Hematopoietic multipotent progenitor cell treated with erythropoietin and hydrocortisone succinate and interleukin-3 and kit ligand, for 4 days (in vitro differentiated cells): ENCODE measurements around the gene RHOJ.
"Not testable (repeated sequence)": the region's sequence is repeated elsewhere in the genome, so short reads cannot be mapped to it uniquely, and the experiment has no call there.

Source experiments
- DNase-seq: peaks from one replicate; pipeline ENCODE4 v3.0.0-alpha.2; 2015

Gene RHOJ

GRCh38 chr14:63204407-63205043 lies at the start of gene RHOJ:
TSS of gene RHOJ (plus strand) at chr14:63204443. CDS start at chr14:63204870, 427 bp downstream.
- DNase-seq, result no peak

GRCh38 chr14:63155511-63156185 lies 48.6 kb upstream of the RHOJ start:
- no peak for DNase-seq

- DNase-seq, result no peak
These were observed 47.0 kb upstream of the RHOJ start for GRCh38 chr14:63157195-63157594.

- no peak for DNase-seq
These were observed 40.9 kb upstream of the RHOJ start for GRCh38 chr14:63163306-63163705.

- DNase-seq, result no peak
These were observed 40.0 kb upstream of the RHOJ start for GRCh38 chr14:63164108-63164683.

- DNase-seq, result not testable (repeated sequence)
These were observed 39.0 kb upstream of the RHOJ start for GRCh38 chr14:63165267-63165666.

GRCh38 chr14:63167044-63167443 lies 37.2 kb upstream of the RHOJ start:
- no peak for DNase-seq

GRCh38 chr14:63174760-63175191 lies 29.5 kb upstream of the RHOJ start:
- DNase-seq, result peak; percentile 51

GRCh38 chr14:63175531-63175930 lies 28.7 kb upstream of the RHOJ start:
- DNase-seq, result no peak

GRCh38 chr14:63178912-63179311 lies 25.3 kb upstream of the RHOJ start:
- DNase-seq, result no peak

GRCh38 chr14:63179383-63179782 lies 24.9 kb upstream of the RHOJ start:
- DNase-seq, result no peak

GRCh38 chr14:63180011-63180410 lies 24.2 kb upstream of the RHOJ start:
- no peak for DNase-seq

- DNase-seq, result no peak
These were observed 21.3 kb upstream of the RHOJ start for GRCh38 chr14:63182968-63183367.

GRCh38 chr14:63186453-63186852 lies 17.8 kb upstream of the RHOJ start:
- no peak for DNase-seq

- DNase-seq, result no peak
These were observed 13.0 kb upstream of the RHOJ start for GRCh38 chr14:63191211-63191610.

- DNase-seq, result no peak
These were observed 12.2 kb upstream of the RHOJ start for GRCh38 chr14:63192085-63192484.

GRCh38 chr14:63193236-63193635 lies 11.0 kb upstream of the RHOJ start:
- DNase-seq, result no peak

- DNase-seq, result no peak
These were observed 4.1 kb upstream of the RHOJ start for GRCh38 chr14:63200035-63200740.

- no peak for DNase-seq
These were observed 3.5 kb upstream of the RHOJ start for GRCh38 chr14:63200767-63201166.

- DNase-seq, result no peak
These were observed 1.2 kb upstream of the RHOJ start for GRCh38 chr14:63203015-63203414.

- DNase-seq, result peak; percentile 15
These were observed 431 bp upstream of the RHOJ start for GRCh38 chr14:63203618-63204406.

GRCh38 chr14:63205044-63205575 lies 867 bp downstream of the RHOJ start:
- DNase-seq, result no peak

- no peak for DNase-seq
These were observed 1.6 kb downstream of the RHOJ start for GRCh38 chr14:63205866-63206265.
